GM12801 (cell line): ENCODE results near the gene PLA2G2C.

Experiments
- TF ChIP-seq, protein P1 (sequence below): IDR thresholded peaks from one replicate; pipeline ENCODE4 v1.5.1; 2011; ENCODE audit warnings: control low read depth; ENCODE audit not compliant: insufficient read length; ENCODE audit errors: extremely low read depth

Gene PLA2G2C

DNA sequence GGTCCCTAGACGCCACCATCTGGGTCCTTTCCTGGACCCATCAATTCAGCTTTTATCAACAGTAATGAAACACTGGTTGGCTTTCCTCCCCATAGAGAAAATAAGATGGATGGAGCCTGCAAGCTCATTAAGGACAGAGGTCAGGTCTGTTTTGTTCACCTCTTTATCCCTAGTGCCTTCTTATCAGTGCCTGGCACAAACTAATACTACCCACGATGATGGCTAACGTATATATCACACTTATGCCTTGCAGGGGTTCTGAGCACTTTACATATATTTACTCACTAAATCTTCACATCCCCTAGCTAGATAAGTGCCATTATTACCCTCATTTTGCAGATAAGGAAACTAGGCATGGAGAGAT is 5.5 kb downstream of the PLA2G2C start:
- TF ChIP-seq, protein P1, sequence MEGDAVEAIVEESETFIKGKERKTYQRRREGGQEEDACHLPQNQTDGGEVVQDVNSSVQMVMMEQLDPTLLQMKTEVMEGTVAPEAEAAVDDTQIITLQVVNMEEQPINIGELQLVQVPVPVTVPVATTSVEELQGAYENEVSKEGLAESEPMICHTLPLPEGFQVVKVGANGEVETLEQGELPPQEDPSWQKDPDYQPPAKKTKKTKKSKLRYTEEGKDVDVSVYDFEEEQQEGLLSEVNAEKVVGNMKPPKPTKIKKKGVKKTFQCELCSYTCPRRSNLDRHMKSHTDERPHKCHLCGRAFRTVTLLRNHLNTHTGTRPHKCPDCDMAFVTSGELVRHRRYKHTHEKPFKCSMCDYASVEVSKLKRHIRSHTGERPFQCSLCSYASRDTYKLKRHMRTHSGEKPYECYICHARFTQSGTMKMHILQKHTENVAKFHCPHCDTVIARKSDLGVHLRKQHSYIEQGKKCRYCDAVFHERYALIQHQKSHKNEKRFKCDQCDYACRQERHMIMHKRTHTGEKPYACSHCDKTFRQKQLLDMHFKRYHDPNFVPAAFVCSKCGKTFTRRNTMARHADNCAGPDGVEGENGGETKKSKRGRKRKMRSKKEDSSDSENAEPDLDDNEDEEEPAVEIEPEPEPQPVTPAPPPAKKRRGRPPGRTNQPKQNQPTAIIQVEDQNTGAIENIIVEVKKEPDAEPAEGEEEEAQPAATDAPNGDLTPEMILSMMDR = no peak

- TF ChIP-seq, protein P1 = no peak
Measured at GRCh38 chr1:20180129-20180843, 6.0 kb downstream of the PLA2G2C start.

GRCh38 chr1:20179371-20180128 is 6.8 kb downstream of the PLA2G2C start:
- TF ChIP-seq, protein P1 = no peak

GRCh38 chr1:20178634-20179370 is 7.5 kb downstream of the PLA2G2C start:
- TF ChIP-seq, protein P1 = no peak

GRCh38 chr1:20174937-20175666 is 11.2 kb downstream of the PLA2G2C start:
- TF ChIP-seq, protein P1 = no peak

GRCh38 chr1:20172033-20172590 is 14.2 kb downstream of the PLA2G2C start:
- TF ChIP-seq, protein P1 = no peak
